Epithelial cell of proximal tubule (primary cell): ENCODE data around the gene CELSR3. TPM values are rescaled to one million over a fixed set of nuclear protein-coding genes. Genes with fewer than 3 reads are reported as not detected.
A peak's percentile ranks its signal among the peaks of the same experiment; 100 is the strongest.

Source experiments
- DNase-seq: peaks from one replicate; pipeline ENCODE4 v3.0.0-alpha.2; 2011; ENCODE audit warnings: low read depth
- H3K4me3 ChIP-seq: 2 replicates; pipeline ENCODE4 v1.5.1; 2011; ENCODE audit warnings: low read depth, mild to moderate bottlenecking, low read length
- total RNA-seq: library from RNA; depleted of rRNA; stranded (reverse); fragments of >200 nt; gene quantifications from 2 replicates; pipeline ENCODE4 v1.2.3, GENCODE V29; 2015
- TF ChIP-seq, protein P1 (sequence below): conservative IDR thresholded peaks from 2 replicates; pipeline ENCODE4 v1.5.1; 2012; ENCODE audit warnings: low read depth, mild to moderate bottlenecking, low read length

The CELSR3 gene
- total RNA-seq, 1 donor from 2014 or later: 2.5 TPM

DNA sequence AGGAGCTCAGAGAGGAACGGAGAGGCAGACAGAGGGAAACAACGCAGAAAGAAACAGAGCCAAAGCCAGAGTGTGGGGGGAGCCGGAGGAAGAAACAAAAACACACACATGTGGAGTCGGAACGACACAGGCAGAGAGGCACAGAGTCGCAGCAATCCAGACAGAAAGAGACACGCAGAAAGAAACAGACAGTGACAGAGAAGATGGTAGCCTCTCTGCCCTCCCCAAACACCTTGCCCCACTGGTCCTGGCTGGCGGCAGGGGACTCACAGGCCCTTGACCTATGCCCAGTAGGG, 21.3 kb upstream of the CELSR3 start:
- no peak for DNase-seq
- H3K4me3 ChIP-seq: peak overlapping the region; percentile 98
- TF ChIP-seq, protein P1, sequence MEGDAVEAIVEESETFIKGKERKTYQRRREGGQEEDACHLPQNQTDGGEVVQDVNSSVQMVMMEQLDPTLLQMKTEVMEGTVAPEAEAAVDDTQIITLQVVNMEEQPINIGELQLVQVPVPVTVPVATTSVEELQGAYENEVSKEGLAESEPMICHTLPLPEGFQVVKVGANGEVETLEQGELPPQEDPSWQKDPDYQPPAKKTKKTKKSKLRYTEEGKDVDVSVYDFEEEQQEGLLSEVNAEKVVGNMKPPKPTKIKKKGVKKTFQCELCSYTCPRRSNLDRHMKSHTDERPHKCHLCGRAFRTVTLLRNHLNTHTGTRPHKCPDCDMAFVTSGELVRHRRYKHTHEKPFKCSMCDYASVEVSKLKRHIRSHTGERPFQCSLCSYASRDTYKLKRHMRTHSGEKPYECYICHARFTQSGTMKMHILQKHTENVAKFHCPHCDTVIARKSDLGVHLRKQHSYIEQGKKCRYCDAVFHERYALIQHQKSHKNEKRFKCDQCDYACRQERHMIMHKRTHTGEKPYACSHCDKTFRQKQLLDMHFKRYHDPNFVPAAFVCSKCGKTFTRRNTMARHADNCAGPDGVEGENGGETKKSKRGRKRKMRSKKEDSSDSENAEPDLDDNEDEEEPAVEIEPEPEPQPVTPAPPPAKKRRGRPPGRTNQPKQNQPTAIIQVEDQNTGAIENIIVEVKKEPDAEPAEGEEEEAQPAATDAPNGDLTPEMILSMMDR: no peak

DNA sequence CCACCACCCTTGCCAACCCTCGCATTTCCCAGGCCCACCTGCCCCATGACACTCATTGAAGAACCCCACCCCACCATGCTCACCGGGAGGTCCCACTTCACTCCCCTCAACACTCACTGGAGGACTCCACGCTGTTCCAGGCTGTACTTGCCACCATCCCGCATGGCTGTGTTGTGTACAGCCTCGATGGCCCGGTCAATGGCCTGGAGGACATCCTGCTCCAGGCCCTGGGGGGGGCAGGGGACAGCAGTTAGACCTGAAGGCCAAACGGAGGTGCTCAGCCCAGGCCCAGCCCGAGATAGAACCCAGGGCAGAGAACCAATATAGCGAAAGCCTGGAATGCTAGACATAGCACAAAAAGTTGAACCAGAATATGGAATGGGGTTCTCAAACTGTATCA, 20.1 kb upstream of the CELSR3 start:
- H3K4me3 ChIP-seq: no peak overlapping the region
- no peak for DNase-seq
- TF ChIP-seq, protein P1: no peak

DNA sequence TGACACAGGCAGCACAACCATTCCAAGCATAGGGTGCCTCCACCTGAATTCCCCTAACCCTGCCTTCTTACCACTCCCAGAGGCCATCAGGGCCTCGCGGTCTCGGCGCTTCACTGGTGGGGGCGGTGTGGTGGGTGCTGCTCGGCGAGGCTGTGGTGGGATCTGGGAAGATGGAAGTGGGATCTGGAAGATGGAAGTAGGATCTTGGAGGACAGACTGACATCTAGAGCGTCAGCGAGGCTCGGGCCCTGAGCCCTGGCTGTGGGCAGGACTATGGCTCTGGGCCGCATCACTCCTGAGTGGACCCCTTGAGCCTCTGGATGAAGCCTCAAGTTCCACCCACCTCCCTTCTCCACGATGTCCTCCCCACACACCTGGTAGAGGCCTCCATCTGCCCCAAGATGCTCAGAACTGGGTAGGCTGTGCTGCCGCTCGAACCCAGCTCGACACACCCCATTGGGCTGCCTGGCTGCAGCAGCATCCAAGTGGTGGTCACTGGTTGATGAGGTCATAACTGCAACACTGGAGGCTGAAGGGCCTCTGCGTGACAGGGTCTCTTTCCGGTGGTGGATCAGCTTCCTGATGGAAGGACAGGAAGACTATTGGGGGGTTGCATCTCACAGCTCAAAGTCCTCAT, 19.4 kb upstream of the CELSR3 start:
- TF ChIP-seq, protein P1: no peak
- H3K4me3 ChIP-seq: no peak overlapping the region
- no peak for DNase-seq

DNA sequence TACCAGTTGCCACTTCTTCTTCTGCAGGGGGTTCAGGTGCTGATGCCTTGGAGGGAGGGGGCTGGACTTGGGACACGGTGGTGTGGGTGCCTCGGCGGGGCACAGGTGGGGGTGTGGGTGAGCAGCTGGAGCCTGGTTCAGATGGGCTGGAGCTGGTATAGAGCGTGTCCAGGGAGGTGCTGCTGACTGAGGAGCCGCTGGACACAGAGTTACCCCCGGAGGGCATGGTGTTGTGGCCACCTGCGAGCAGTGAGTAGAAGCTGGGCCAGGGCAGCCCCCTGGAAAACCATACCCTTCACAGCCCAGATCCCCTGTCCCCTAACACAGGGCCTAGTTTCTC, 18.8 kb upstream of the CELSR3 start:
- no peak overlapping the region for H3K4me3 ChIP-seq
- no peak for DNase-seq
- TF ChIP-seq, protein P1: no peak

DNA sequence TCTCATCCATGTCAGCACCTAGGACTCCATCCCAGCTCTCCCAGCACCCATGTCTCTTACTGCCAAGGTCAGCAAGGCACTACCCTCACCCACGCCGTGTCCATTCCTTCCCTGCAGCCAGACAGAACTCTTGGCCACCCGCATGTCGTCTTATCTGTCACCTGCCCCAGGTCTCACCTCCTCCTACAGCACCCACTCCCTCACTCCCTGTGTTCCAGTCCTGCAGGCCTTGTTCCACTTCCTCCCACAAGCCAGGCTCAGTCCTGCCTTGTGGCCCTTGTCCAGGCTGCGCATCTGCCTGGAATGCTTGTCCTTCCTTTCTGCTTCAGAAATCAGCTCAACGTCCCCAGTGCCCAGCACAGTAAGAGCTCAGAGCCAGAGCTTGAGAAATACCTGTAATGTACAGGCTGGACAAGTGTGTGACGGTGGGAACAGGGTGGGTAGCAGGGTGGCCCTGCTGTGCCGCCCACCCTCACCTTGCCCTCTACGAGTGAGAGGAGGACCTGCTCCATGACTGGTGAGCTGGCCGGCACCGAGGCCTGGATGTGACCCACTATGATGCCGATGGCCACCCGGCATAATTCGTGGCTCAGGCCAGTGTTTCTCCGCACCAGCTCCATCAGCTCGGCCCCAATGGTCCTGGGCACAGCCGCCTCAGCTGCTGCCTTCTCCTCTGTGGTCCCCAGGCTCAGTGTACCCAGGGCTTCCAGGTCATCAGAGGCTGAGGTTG, 18.3 kb upstream of the CELSR3 start:
- TF ChIP-seq, protein P1: no peak
- no peak for DNase-seq
- H3K4me3 ChIP-seq: no peak overlapping the region

DNA sequence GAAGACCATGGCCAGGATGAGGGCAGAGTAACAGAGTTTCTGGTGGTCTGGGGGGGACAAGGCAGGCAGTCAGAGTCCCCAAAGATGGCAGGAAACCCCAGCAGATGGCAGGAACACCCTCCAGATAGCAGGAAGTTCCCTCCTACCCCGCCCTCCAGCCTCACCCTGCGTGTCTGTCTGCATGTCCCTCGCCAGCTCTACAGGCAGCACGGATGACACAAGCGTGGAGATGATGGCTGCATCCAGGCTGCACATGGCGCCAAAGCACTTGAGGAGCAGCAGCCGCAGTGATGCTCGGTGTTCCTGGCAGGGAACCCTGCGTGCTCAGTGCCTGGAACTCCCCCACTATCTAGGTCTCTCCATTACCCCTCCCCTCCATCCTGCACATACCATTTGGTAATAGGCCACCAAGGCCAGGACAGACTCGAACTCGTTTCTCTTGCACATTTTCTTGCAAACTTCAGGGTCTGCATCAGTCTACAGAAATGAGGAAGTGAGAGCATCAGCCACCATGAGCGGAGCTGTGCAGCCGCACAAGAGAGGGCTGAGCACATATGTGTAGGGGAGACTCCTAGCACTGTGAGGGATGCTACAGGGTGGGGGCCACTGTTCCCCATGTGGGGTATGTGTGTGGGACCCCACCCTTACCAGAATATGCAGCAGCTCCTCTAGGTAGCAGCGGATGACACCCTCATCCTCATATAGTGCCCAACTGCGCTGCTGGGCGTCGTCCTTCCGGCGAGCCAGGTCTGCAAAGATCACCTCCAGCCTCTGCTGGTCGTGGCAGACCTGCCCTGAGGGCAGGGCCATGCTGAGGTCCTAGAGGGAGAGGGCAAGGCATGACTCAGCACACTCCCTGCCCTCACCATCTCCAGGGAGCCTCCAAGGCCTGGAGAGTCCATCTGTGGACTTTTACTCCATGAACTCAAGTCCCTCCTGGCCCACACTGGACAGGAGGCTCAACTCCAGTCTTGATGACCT, 17.0 kb upstream of the CELSR3 start:
- TF ChIP-seq, protein P1: no peak
- no peak overlapping the region for H3K4me3 ChIP-seq
- no peak for DNase-seq
